ENCODE data around the gene INSYN2A. TPM values are rescaled to one million over a fixed set of nuclear protein-coding genes. Genes with fewer than 3 reads are reported as not detected.

The INSYN2A gene
- polyA plus RNA-seq, 3 donors = not detected

- intact Hi-C loops (cut with micrococcal nuclease) = no loop called here
- H3K4me3 Mint-ChIP-seq = no peak overlapping the region
- no peaks in the 10 kb centered on the region for H3K9me3 ChIP-seq (replicated peaks in 1 of 2; ENCODE audit: control insufficient read depth in 1 of 2, insufficient read depth in 1 of 2, low read length in 2 of 2)
- H3K27me3 ChIP-seq (ENCODE audit: control insufficient read depth in 2 of 2, insufficient read depth in 2 of 2, low read length in 2 of 2) = peaks cover 2 to 3% of the 10 kb centered on the region in 2 donors
- H3K9ac ChIP-seq (ENCODE audit: insufficient read depth, low read length, poor library complexity, severe bottlenecking) = no peak overlapping the region
- no peak overlapping the region for H3K27ac ChIP-seq (ENCODE audit: low read depth in 1 of 2, low read length in 2 of 2)
- no peaks in the 10 kb centered on the region for H3K36me3 ChIP-seq (replicated peaks in 1 of 2; ENCODE audit: control insufficient read depth in 1 of 2, insufficient read depth in 2 of 2, low read length in 2 of 2)
- H3K4me3 ChIP-seq (replicated peaks in 1 of 3; ENCODE audit: low read depth in 2 of 3, low read length in 3 of 3) = no peak overlapping the region
- H3K4me1 ChIP-seq (ENCODE audit: control insufficient read depth in 1 of 2, insufficient read depth in 2 of 2, low read length in 2 of 2) = no peaks in the 10 kb centered on the region
- no peaks in the 10 kb centered on the region for H3K36me3 Mint-ChIP-seq
- peaks cover 3 to 8% (median 8%) of the 10 kb centered on the region in 3 donors for H3K27me3 Mint-ChIP-seq (ENCODE audit: low read depth in 3 of 3)
- H3K4me2 ChIP-seq (replicated peaks; ENCODE audit: extremely low read depth, low read length, poor library complexity, severe bottlenecking) = no peak overlapping the region
- no peaks in the 10 kb centered on the region for H3K79me2 ChIP-seq (ENCODE audit: insufficient read depth, low read length)
- no peak for TF ChIP-seq CTCF (IDR thresholded peaks at IDR 0.05)
- no peak for DNase-seq
- no peak overlapping the region for H2AFZ ChIP-seq (ENCODE audit: insufficient read depth, low read depth, low read length, poor library complexity, severe bottlenecking)
- no peaks in the 10 kb centered on the region for H3K4me1 Mint-ChIP-seq
- H4K20me1 ChIP-seq (ENCODE audit: insufficient read depth, low read length) = no peaks in the 10 kb centered on the region
- H3K27ac Mint-ChIP-seq = no peak overlapping the region
- 90% methylated on average over 3 of the region's 7 CpGs for WGBS (ENCODE audit: insufficient coverage)
- H3K9me3 Mint-ChIP-seq = peaks cover 0 to 2% (median 0%) of the 10 kb centered on the region in 7 donors
Observed at GRCh38 chr10:127203067-127203466, 6.7 kb upstream of the INSYN2A start.

GRCh38 chr10:127200646-127201045 is 4.3 kb upstream of the INSYN2A start:
- H3K4me3 ChIP-seq (replicated peaks in 1 of 3; ENCODE audit: low read depth in 2 of 3, low read length in 3 of 3) = no peak overlapping the region
- WGBS (ENCODE audit: insufficient coverage) = 97% methylated on average over 3 of the region's 8 CpGs
- TF ChIP-seq CTCF (IDR thresholded peaks at IDR 0.05) = no peak
- H3K9me3 Mint-ChIP-seq = peaks cover 0 to 3% (median 0%) of the 10 kb centered on the region in 7 donors
- peaks cover 15 to 19% of the 10 kb centered on the region in 2 donors for H3K27me3 ChIP-seq (ENCODE audit: control insufficient read depth in 2 of 2, insufficient read depth in 2 of 2, low read length in 2 of 2)
- peaks cover 22 to 30% (median 26%) of the 10 kb centered on the region in 3 donors for H3K27me3 Mint-ChIP-seq (ENCODE audit: low read depth in 3 of 3)
- H3K4me3 Mint-ChIP-seq = no peak overlapping the region
- no peaks in the 10 kb centered on the region for H4K20me1 ChIP-seq (ENCODE audit: insufficient read depth, low read length)
- peaks cover 3% of the 10 kb centered on the region for H3K4me1 Mint-ChIP-seq
- no peak overlapping the region for H3K27ac ChIP-seq (ENCODE audit: low read depth in 1 of 2, low read length in 2 of 2)
- H3K9ac ChIP-seq (ENCODE audit: insufficient read depth, low read length, poor library complexity, severe bottlenecking) = no peak overlapping the region
- H3K9me3 ChIP-seq (replicated peaks in 1 of 2; ENCODE audit: control insufficient read depth in 1 of 2, insufficient read depth in 1 of 2, low read length in 2 of 2) = no peaks in the 10 kb centered on the region
- H3K4me1 ChIP-seq (ENCODE audit: control insufficient read depth in 1 of 2, insufficient read depth in 2 of 2, low read length in 2 of 2) = no peaks in the 10 kb centered on the region
- H3K27ac Mint-ChIP-seq = no peak overlapping the region
- H3K79me2 ChIP-seq (ENCODE audit: insufficient read depth, low read length) = no peaks in the 10 kb centered on the region
- H2AFZ ChIP-seq (ENCODE audit: insufficient read depth, low read depth, low read length, poor library complexity, severe bottlenecking) = no peak overlapping the region
- no peak for DNase-seq
- H3K36me3 Mint-ChIP-seq = no peaks in the 10 kb centered on the region
- intact Hi-C loops (cut with micrococcal nuclease) = no loop called here
- no peak overlapping the region for H3K4me2 ChIP-seq (replicated peaks; ENCODE audit: extremely low read depth, low read length, poor library complexity, severe bottlenecking)
- H3K36me3 ChIP-seq (replicated peaks in 1 of 2; ENCODE audit: control insufficient read depth in 1 of 2, insufficient read depth in 2 of 2, low read length in 2 of 2) = no peaks in the 10 kb centered on the region
